NCI-H1048 (cell line): ENCODE results near the gene KIR3DL3.
"Not testable (repeated sequence)": the region's sequence is repeated elsewhere in the genome, so short reads cannot be mapped to it uniquely, and the experiment has no call there.

Experiments
- DNase-seq: peaks from one replicate; lab custom pipeline; 2025; lab: John Stamatoyannopoulos, UW

The KIR3DL3 gene

GRCh38 chr19:54724142-54724541 is at the start of gene KIR3DL3:
KIR3DL3 (plus strand) TSS chr19:54724442; CDS start chr19:54724497, 55 bp downstream.
- no peak for DNase-seq

DNA sequence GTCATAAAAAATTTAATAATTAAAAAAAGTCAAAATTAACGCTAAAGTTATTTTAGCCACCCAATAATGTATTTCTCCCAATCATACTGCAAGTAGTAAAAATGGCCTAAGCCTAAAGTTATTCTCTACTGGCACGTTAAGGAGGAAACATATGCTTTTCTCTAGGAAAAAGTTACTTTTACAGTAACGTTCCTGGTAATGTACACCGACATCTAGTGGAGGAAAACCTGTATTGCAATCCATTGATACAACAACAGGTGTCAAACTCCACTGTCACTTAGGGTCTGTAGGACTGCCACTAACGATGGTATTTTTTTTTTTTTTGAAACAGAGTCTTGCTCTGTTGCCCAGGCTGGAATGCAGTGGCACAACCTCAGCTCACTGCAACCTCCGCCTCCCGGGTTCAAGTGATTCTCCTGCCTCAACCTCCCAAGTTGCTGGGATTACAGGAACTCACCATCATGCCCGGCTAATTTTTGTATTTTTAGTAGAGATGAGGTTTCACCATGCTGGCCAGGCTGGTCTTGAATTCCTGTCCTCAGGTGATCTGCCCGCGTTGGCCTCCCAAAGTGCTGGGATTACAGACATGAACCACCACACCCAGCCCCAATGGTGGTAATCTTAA is 47.9 kb upstream of the KIR3DL3 start:
- DNase-seq = not testable (repeated sequence)

- DNase-seq = no peak
Observed at GRCh38 chr19:54677217-54677616, 47.0 kb upstream of the KIR3DL3 start.

- not testable (repeated sequence) for DNase-seq
Observed at GRCh38 chr19:54681596-54681995, 42.6 kb upstream of the KIR3DL3 start.

DNA sequence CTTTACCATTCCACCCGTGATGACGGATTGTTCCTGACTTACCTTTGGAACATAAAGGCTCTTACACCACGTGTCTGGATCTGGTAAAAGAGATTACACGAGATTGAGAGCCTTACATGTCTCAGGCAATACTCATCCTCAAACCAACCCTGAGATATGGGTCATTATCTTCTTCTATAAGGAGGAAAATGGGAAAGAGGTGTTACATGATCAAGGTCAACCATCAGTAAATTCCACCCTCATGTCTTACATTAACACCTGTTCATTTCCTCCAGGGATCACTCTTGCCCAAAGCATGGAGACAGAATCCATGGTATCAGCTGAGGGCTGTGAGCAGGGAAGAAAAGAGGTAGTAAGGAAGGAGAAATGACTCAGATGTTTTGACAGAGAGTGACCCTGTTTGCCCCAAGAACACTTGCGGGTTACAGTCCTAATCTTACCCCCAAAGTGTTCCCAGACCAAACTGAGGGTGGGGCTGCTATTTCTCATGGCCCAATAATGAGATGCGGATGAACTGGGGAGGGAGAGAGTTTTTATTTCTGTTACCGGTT is 41.9 kb upstream of the KIR3DL3 start:
- no peak for DNase-seq

DNA sequence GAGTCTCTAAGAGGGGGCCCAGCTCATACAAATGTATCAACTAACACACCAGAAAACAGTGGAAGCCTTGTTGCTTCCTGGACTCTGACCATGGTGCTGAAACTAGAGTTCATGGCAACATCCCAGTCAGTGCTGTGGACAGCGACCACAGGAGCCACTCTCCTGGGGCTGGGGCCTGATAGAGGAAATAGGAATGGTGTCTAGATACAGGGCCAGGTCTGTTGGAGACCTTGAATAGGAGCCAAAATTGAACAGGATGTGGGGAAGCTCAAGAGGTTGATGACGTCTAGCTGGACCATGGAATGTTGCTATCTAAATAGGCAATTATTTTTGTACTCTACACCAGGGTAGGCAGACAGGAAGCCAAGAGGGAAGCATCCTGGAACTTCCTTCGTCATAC is 39.7 kb upstream of the KIR3DL3 start:
- no peak for DNase-seq

DNA sequence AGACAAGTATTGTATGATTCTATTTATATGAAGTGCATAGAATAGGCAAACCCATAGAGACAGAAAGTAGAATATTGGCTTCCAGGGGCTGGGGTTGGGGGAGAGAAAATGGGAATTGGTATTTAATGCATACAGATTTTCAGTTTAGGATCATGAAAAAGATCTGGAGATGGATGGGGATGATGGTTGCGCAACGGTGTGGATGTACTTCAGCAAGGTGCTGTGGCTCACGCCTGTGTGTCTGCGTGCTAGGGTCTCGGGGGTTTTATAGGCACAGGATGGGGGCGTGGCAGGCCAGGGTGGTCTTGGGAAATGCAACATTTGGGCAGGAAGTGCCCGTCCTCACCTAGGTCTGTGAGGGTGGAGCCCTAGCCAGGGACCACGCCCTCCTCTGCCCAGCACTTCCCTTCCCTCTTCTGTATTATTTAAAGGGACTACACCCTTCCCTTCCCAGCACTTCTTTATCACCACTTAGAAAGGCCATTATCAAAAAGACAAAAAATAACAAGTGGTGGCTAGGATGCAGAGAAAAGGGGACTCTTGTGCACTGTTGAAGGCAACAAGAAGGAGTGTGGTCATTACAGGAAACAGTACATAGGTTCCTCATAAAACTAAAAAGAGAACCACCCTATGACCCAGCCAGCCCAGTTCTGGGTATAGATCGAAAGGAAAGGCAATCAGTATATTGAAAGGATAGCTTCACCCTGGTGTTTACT is 32.5 kb upstream of the KIR3DL3 start:
- no peak for DNase-seq

GRCh38 chr19:54692298-54692615 is 32.0 kb upstream of the KIR3DL3 start:
- no peak for DNase-seq

GRCh38 chr19:54694648-54695047 is 29.6 kb upstream of the KIR3DL3 start:
- DNase-seq = no peak

GRCh38 chr19:54696117-54696548 is 28.1 kb upstream of the KIR3DL3 start:
- no peak for DNase-seq

GRCh38 chr19:54696766-54697165 is 27.5 kb upstream of the KIR3DL3 start:
- no peak for DNase-seq

GRCh38 chr19:54697716-54698115 is 26.5 kb upstream of the KIR3DL3 start:
- DNase-seq = not testable (repeated sequence)

DNA sequence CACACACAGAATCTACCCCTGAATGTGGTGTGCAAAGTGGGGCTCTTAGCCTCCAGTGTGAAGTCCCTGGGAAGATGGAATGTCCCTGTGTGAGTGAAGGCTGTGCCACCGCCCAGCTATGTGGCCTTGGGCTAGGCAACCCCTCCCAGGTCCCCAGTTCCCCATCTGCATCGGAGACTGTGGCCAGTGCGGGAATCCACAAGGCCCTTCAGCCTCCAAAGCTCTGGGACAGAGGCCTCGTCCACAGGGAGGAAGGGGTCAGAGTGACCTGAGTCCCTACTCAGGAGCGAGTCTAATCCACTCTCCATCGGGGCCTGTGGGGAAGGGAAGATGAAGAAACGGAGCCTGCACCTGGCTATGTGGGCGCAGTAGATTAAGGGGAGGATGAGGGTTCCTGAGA is 19.3 kb upstream of the KIR3DL3 start:
- no peak for DNase-seq

DNA sequence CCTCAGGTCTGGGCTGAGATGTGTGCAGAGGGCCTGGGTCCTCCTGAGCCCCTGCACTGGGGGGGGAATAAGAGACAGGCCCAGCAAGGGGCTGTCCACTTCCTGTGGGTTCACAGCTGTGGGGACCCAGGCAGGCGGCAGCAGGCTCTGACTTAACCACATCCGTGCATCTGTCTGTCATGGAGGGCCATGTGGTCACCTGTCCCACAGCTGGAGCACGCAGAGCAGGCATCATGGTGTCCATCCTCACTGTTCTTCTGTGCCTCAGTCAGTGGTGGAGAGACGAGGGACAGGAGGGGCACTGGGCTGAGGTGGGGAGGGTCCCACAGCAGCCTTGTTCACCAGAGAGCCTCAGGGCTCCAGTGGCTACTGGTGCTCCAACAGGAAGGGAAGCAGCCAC is 16.3 kb upstream of the KIR3DL3 start:
- no peak for DNase-seq

DNA sequence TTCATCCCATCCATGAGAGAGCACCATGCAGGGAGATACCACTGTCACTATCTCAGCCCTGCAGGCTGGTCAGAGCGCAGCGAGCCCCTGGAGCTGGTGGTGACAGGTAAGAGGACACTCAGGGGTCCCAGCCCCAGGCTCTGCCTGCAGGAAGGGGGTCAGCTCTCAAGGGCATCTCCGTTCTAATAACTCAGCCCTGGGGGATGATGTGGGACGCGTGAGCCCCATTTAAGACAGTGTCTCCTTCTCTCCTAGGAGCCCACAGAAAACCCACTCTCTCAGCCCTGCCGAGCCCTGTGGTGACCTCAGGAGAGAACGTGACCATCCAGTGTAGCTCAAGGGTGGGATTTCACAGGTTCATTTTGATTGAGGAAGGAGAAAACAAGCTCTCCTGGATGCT is 15.5 kb upstream of the KIR3DL3 start:
- no peak for DNase-seq

DNA sequence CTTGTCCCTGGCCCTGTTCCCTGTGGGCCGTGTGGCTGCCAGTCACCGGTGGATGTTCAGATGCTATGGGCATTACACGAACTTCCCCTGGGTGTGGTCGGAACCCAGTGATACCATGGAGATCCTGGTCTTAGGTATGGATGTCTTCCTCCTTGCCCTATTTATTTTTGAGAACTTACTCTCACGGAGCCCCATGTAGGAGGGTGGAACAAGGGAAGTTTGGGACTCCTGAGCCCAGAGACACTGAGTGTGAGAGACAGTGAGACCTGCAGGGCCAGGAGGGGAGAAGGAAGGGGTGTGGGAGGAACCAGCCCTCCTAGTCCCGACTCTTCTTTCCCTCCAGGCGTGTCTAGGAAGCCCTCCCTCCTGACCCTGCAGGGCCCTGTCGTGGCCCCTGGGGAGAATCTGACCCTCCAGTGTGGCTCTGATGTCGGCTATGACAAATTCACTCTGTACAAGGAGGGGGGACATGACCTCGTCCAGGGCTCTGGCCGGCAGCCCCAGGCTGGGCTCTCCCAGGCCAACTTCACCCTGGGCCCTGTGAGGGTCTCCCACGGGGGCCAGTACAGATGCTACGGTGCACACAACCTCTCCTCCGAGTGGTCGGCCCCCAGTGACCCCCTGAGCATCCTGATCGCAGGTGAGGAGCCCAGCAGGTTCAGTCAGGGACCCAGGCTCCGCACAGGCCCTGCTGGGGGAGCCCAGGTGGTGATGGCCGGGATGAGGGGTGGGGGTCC is 14.9 kb upstream of the KIR3DL3 start:
- no peak for DNase-seq

- DNase-seq = not testable (repeated sequence)
Observed at GRCh38 chr19:54709956-54710355, 14.3 kb upstream of the KIR3DL3 start.

GRCh38 chr19:54724644-54725043 is 402 bp downstream of the KIR3DL3 start:
- no peak for DNase-seq

- DNase-seq = no peak
Observed at GRCh38 chr19:54725321-54725720, 1.1 kb downstream of the KIR3DL3 start.

- DNase-seq = no peak
Observed at GRCh38 chr19:54727562-54727961, 3.3 kb downstream of the KIR3DL3 start.

GRCh38 chr19:54728167-54728566 is 3.9 kb downstream of the KIR3DL3 start:
- DNase-seq = no peak

DNA sequence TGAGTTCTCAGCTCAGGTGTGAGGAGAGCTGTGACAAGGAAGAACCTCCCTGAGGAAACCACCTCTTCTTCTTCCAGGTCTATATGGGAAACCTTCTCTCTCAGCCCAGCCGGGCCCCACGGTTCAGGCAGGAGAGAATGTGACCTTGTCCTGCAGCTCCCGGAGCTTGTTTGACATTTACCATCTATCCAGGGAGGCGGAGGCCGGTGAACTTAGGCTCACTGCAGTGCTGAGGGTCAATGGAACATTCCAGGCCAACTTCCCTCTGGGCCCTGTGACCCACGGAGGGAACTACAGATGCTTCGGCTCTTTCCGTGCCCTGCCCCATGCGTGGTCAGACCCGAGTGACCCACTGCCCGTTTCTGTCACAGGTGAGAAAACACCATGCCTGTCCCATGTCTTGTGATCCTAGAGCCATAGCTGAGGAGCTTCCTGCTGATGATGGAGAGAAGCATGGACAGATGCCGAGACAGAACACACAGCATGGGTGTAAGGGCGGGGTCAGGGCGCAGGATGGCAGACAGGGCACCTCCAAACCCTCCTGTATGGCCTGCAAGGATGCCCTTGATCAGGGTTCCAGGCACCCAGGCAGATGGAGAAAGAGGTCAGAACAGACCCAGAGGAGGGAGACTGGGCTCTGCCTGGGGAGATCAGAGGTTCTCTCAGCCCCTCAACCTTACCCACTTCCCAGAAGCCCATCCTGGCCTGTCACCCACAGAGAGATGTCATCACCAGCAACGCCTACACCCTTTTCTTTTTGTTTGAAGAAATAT is 5.4 kb downstream of the KIR3DL3 start:
- DNase-seq = no peak
